Measurements from ENCODE around the gene P3H2.
"Not testable (repeated sequence)": the region's sequence is repeated elsewhere in the genome, so short reads cannot be mapped to it uniquely, and the experiment has no call there.

DNA sequence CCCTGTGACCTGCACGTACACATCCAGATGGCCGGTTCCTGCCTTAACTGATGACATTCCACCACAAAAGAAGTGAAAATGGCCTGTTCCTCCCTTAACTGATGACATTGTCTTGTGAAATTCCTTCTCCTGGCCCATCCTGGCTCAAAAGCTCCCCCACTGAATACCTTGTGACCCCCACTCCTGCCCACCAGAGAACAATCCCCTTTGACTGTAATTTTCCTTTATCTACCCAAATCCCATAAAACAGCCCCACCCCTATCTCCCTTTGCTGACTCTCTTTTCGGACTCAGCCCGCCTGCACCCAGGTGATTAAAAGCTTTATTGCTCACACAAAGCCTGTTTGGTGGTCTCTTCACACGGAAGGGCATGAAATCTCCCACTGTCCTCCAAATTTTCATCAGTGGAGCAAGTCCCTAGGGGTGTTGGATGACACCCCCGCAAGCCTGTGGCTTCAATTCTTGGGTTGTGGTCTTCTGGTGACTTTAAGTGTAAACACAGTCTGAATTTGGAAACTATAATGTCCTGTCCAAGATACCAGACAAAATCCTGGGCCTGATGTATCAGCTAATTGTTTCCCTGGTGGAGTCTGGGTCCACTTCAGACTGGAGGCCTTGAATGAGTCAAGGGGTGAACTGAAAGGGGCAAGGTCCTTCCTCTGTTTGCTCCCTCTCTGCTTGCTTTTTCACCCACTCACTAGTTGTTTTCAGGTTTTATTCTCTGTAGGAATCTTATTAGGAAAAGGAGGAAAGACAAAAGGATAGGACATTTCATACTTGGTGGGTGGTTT is 29.3 kb upstream of the P3H2 start:
- not testable (repeated sequence) for TF ChIP-seq EZH2 (IDR thresholded peaks at IDR 0.05; ENCODE audit: borderline replicate concordance, low read depth, low read length, severe bottlenecking)
- TF ChIP-seq, protein P1, sequence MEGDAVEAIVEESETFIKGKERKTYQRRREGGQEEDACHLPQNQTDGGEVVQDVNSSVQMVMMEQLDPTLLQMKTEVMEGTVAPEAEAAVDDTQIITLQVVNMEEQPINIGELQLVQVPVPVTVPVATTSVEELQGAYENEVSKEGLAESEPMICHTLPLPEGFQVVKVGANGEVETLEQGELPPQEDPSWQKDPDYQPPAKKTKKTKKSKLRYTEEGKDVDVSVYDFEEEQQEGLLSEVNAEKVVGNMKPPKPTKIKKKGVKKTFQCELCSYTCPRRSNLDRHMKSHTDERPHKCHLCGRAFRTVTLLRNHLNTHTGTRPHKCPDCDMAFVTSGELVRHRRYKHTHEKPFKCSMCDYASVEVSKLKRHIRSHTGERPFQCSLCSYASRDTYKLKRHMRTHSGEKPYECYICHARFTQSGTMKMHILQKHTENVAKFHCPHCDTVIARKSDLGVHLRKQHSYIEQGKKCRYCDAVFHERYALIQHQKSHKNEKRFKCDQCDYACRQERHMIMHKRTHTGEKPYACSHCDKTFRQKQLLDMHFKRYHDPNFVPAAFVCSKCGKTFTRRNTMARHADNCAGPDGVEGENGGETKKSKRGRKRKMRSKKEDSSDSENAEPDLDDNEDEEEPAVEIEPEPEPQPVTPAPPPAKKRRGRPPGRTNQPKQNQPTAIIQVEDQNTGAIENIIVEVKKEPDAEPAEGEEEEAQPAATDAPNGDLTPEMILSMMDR (IDR thresholded peaks at IDR 0.05; ENCODE audit: borderline replicate concordance, extremely low read depth, low read length, poor library complexity, severe bottlenecking), result not testable (repeated sequence)
